HL-60 (cell line): ENCODE results near the gene ZNF236.
"Not testable (repeated sequence)": the region's sequence is repeated elsewhere in the genome, so short reads cannot be mapped to it uniquely, and the experiment has no call there.

ENCODE experiments used
- DNase-seq, 2 experiments: peaks; one replicate each; pipeline ENCODE4 v3.0.0-alpha.2; 2010 to 2020; ENCODE audit warnings: low read depth in 1 of 2, low spot score in 1 of 2
- H3K27ac ChIP-seq: fragments of 250-450 bp; sonication (Bioruptor Pico); replicated peaks from 2 replicates; pipeline ENCODE4 v1.5.1; 2020; ENCODE audit warnings: mild to moderate bottlenecking, moderate library complexity
- H3K27me3 ChIP-seq: fragments of 250-450 bp; sonication (Bioruptor Pico); 2 replicates; pipeline ENCODE4 v1.5.1; 2021; ENCODE audit warnings: mild to moderate bottlenecking, moderate library complexity; ENCODE audit not compliant: insufficient read depth, poor library complexity, severe bottlenecking
- H3K4me3 ChIP-seq: replicated peaks from 2 replicates; pipeline ENCODE4 v1.5.1; 2011; ENCODE audit warnings: mild to moderate bottlenecking, control low read depth, low read length; ENCODE audit not compliant: insufficient read depth
- CTCF ChIP-seq: IDR thresholded peaks from one replicate; pipeline ENCODE4 v1.5.1; 2011; ENCODE audit warnings: low read length, control low read depth, inconsistent platforms; ENCODE audit not compliant: insufficient read depth
- GABPA ChIP-seq: IDR thresholded peaks from 2 replicates; pipeline ENCODE4 v1.6.1; 2012; ENCODE audit warnings: low read depth
- POLR2AphosphoS5 ChIP-seq: IDR thresholded peaks from 2 replicates; pipeline ENCODE4 v1.6.1; 2012; ENCODE audit warnings: low read depth
- REST ChIP-seq: IDR thresholded peaks from 2 replicates; pipeline ENCODE4 v1.6.1; 2012; ENCODE audit warnings: low read depth; ENCODE audit not compliant: insufficient replicate concordance
- SPI1 ChIP-seq: IDR thresholded peaks from 2 replicates; pipeline ENCODE4 v1.6.1; 2012; ENCODE audit warnings: low read depth, mild to moderate bottlenecking, borderline replicate concordance

ZNF236 gene

GRCh38 chr18:77016936-77017335 lies 194.6 kb downstream of the ZNF236 start:
- Histone ChIP-seq H3K27ac (no peak overlapping the region), H3K4me3 (no peak overlapping the region), H3K27me3 (no peaks in the 10 kb centered on the region)
- DNase-seq, result no peak
- TF ChIP-seq SPI1 (no peak), GABPA (no peak), REST (no peak), CTCF (no peak), POLR2AphosphoS5 (no peak)

GRCh38 chr18:77017355-77017754 lies 195.0 kb downstream of the ZNF236 start:
- no peak overlapping the region; the same call in 1 of the 2 replicates for H3K27ac ChIP-seq
- no peak for TF ChIP-seq REST
- no peaks in the 10 kb centered on the region for H3K27me3 ChIP-seq
- no peak for DNase-seq
- H3K4me3 ChIP-seq, result no peak overlapping the region

GRCh38 chr18:77018650-77019049 lies 196.3 kb downstream of the ZNF236 start:
- DNase-seq, H3K4me3 ChIP-seq, H3K27me3 ChIP-seq, H3K27ac ChIP-seq: not testable (repeated sequence)

GRCh38 chr18:77019641-77020040 lies 197.3 kb downstream of the ZNF236 start:
- no peak for DNase-seq
- Histone ChIP-seq H3K27ac (no peak overlapping the region), H3K27me3 (no peaks in the 10 kb centered on the region), H3K4me3 (no peak overlapping the region)
- no peak for TF ChIP-seq REST
- TF ChIP-seq CTCF, result no peak
- no peak for TF ChIP-seq POLR2AphosphoS5
- TF ChIP-seq SPI1, result no peak
- TF ChIP-seq GABPA, result no peak
